ENCODE measurements around the gene BRWD1.

Gene BRWD1

GRCh38 chr21:39345440-39345839 lies 32.0 kb upstream of the BRWD1 start:
- no peak for DNase-seq (ENCODE audit: low spot score)
- peak overlapping the region in 1 of 2 donors; percentile 95 for H3K4me3 ChIP-seq (ENCODE audit: low read length in 2 of 2)
- no peak overlapping the region for H4K8ac ChIP-seq (ENCODE audit: low read depth, low read length)
- H3K9me3 ChIP-seq (replicated peaks in 1 of 2; ENCODE audit: control insufficient read depth in 2 of 2, insufficient read depth in 1 of 2, low read depth in 1 of 2, low read length in 2 of 2): no peaks in the 10 kb centered on the region
- H3K4me2 ChIP-seq (ENCODE audit: insufficient read depth, low read length, poor library complexity, severe bottlenecking): no peak overlapping the region
- H3K27ac ChIP-seq (replicated peaks; ENCODE audit: low read length): no peak overlapping the region
- H3K36me3 ChIP-seq (replicated peaks in 1 of 2; ENCODE audit: control insufficient read depth in 2 of 2, insufficient read depth in 2 of 2, low read length in 2 of 2): peaks cover 26 to 74% of the 10 kb centered on the region in 2 donors
- H2BK5ac ChIP-seq (ENCODE audit: low read length): no peak overlapping the region
- H3K23ac ChIP-seq (ENCODE audit: low read depth, low read length, poor library complexity): no peak overlapping the region
- no peak overlapping the region for H2BK120ac ChIP-seq (ENCODE audit: low read depth, low read length)
- peaks cover 4 to 20% of the 10 kb centered on the region in 2 donors for H3K4me1 ChIP-seq (ENCODE audit: control insufficient read depth in 2 of 2, insufficient read depth in 1 of 2, low read depth in 1 of 2, low read length in 2 of 2)
- H3K27me3 ChIP-seq (ENCODE audit: control insufficient read depth in 3 of 3, insufficient read depth in 3 of 3, low read depth in 1 of 3, low read length in 3 of 3): no peaks in the 10 kb centered on the region
- no peak overlapping the region for H2BK12ac ChIP-seq (ENCODE audit: low read length)
- no peaks in the 10 kb centered on the region for H3K79me1 ChIP-seq (ENCODE audit: low read depth, low read length)
- no peak overlapping the region for H2AK5ac ChIP-seq (ENCODE audit: low read depth, low read length)
- no CpG with 5 or more reads among the region's 6 CpGs for WGBS, 2 donors (ENCODE audit: extremely low coverage in 2 of 2, insufficient read length in 2 of 2, insufficient replicate concordance in 1 of 2)
- H3K4ac ChIP-seq (ENCODE audit: low read length): no peak overlapping the region
- H3K18ac ChIP-seq (ENCODE audit: low read length): no peak overlapping the region
- H3K14ac ChIP-seq (ENCODE audit: low read length): no peak overlapping the region
- no peak overlapping the region for H2BK15ac ChIP-seq (ENCODE audit: low read length)
- H2AFZ ChIP-seq (ENCODE audit: low read length): no peak overlapping the region
- no peak overlapping the region for H4K91ac ChIP-seq (ENCODE audit: low read depth, low read length, poor library complexity)
- no peak overlapping the region for H3K9ac ChIP-seq (ENCODE audit: low read depth, low read length, poor library complexity)

GRCh38 chr21:39344848-39345247 lies 31.4 kb upstream of the BRWD1 start:
- Histone ChIP-seq H2BK15ac (ENCODE audit: low read length) (no peak overlapping the region), H3K36me3 (replicated peaks in 1 of 2; ENCODE audit: control insufficient read depth in 2 of 2, insufficient read depth in 2 of 2, low read length in 2 of 2) (peaks cover 26 to 77% of the 10 kb centered on the region in 2 donors), H3K23ac (ENCODE audit: low read depth, low read length, poor library complexity) (no peak overlapping the region), H4K91ac (ENCODE audit: low read depth, low read length, poor library complexity) (no peak overlapping the region), H3K27me3 (ENCODE audit: control insufficient read depth in 3 of 3, insufficient read depth in 3 of 3, low read depth in 1 of 3, low read length in 3 of 3) (no peaks in the 10 kb centered on the region), H3K79me1 (ENCODE audit: low read depth, low read length) (no peaks in the 10 kb centered on the region), H3K4me3 (ENCODE audit: low read length in 2 of 2) (no peak overlapping the region), H3K9ac (ENCODE audit: low read depth, low read length, poor library complexity) (no peak overlapping the region), H3K27ac (replicated peaks; ENCODE audit: low read length) (no peak overlapping the region), H3K4ac (ENCODE audit: low read length) (no peak overlapping the region), H3K4me1 (ENCODE audit: control insufficient read depth in 2 of 2, insufficient read depth in 1 of 2, low read depth in 1 of 2, low read length in 2 of 2) (peaks cover 4 to 20% of the 10 kb centered on the region in 2 donors), H2BK5ac (ENCODE audit: low read length) (no peak overlapping the region), H2AFZ (ENCODE audit: low read length) (no peak overlapping the region), H2BK120ac (ENCODE audit: low read depth, low read length) (no peak overlapping the region), H3K9me3 (replicated peaks in 1 of 2; ENCODE audit: control insufficient read depth in 2 of 2, insufficient read depth in 1 of 2, low read depth in 1 of 2, low read length in 2 of 2) (no peaks in the 10 kb centered on the region), H3K18ac (ENCODE audit: low read length) (no peak overlapping the region), H4K8ac (ENCODE audit: low read depth, low read length) (no peak overlapping the region), H3K14ac (ENCODE audit: low read length) (no peak overlapping the region), H3K4me2 (ENCODE audit: insufficient read depth, low read length, poor library complexity, severe bottlenecking) (no peak overlapping the region), H2AK5ac (ENCODE audit: low read depth, low read length) (no peak overlapping the region), H2BK12ac (ENCODE audit: low read length) (no peak overlapping the region)
- WGBS, 2 donors (ENCODE audit: extremely low coverage in 2 of 2, insufficient read length in 2 of 2, insufficient replicate concordance in 1 of 2): no CpG with 5 or more reads among the region's 5 CpGs
- DNase-seq (ENCODE audit: low spot score): no peak

GRCh38 chr21:39341249-39341923 lies 28.0 kb upstream of the BRWD1 start:
- H3K36me3 ChIP-seq (replicated peaks in 1 of 2; ENCODE audit: control insufficient read depth in 2 of 2, insufficient read depth in 2 of 2, low read length in 2 of 2): peaks cover 21 to 59% of the 10 kb centered on the region in 2 donors

GRCh38 chr21:39340687-39341086 lies 27.3 kb upstream of the BRWD1 start:
- Histone ChIP-seq H4K8ac (ENCODE audit: low read depth, low read length) (no peak overlapping the region), H2BK5ac (ENCODE audit: low read length) (no peak overlapping the region), H3K4me2 (ENCODE audit: insufficient read depth, low read length, poor library complexity, severe bottlenecking) (no peak overlapping the region), H2AK5ac (ENCODE audit: low read depth, low read length) (no peak overlapping the region), H2AFZ (ENCODE audit: low read length) (no peak overlapping the region), H3K27me3 (ENCODE audit: control insufficient read depth in 3 of 3, insufficient read depth in 3 of 3, low read depth in 1 of 3, low read length in 3 of 3) (no peaks in the 10 kb centered on the region), H3K36me3 (replicated peaks in 1 of 2; ENCODE audit: control insufficient read depth in 2 of 2, insufficient read depth in 2 of 2, low read length in 2 of 2) (peaks cover 19 to 52% of the 10 kb centered on the region in 2 donors), H2BK12ac (ENCODE audit: low read length) (no peak overlapping the region), H3K9ac (ENCODE audit: low read depth, low read length, poor library complexity) (no peak overlapping the region), H3K9me3 (replicated peaks in 1 of 2; ENCODE audit: control insufficient read depth in 2 of 2, insufficient read depth in 1 of 2, low read depth in 1 of 2, low read length in 2 of 2) (no peaks in the 10 kb centered on the region), H3K23ac (ENCODE audit: low read depth, low read length, poor library complexity) (no peak overlapping the region), H3K4me1 (ENCODE audit: control insufficient read depth in 2 of 2, insufficient read depth in 1 of 2, low read depth in 1 of 2, low read length in 2 of 2) (peaks cover 2 to 5% of the 10 kb centered on the region in 2 donors), H3K4me3 (ENCODE audit: low read length in 2 of 2) (no peak overlapping the region), H3K27ac (replicated peaks; ENCODE audit: low read length) (no peak overlapping the region), H3K18ac (ENCODE audit: low read length) (no peak overlapping the region), H2BK120ac (ENCODE audit: low read depth, low read length) (no peak overlapping the region), H3K79me1 (ENCODE audit: low read depth, low read length) (no peaks in the 10 kb centered on the region), H4K91ac (ENCODE audit: low read depth, low read length, poor library complexity) (no peak overlapping the region), H3K4ac (ENCODE audit: low read length) (no peak overlapping the region), H2BK15ac (ENCODE audit: low read length) (no peak overlapping the region), H3K14ac (ENCODE audit: low read length) (no peak overlapping the region)
- no CpG with 5 or more reads among the region's 6 CpGs for WGBS, 2 donors (ENCODE audit: extremely low coverage in 2 of 2, insufficient read length in 2 of 2, insufficient replicate concordance in 1 of 2)
- DNase-seq (ENCODE audit: low spot score): no peak

More at GRCh38 chr21:39341249-39341923, 28.0 kb upstream of the BRWD1 start:
- DNase-seq (ENCODE audit: low spot score): no peak
- no peak overlapping the region for H2AFZ ChIP-seq (ENCODE audit: low read length)
- no peak overlapping the region for H3K14ac ChIP-seq (ENCODE audit: low read length)
- H2BK5ac ChIP-seq (ENCODE audit: low read length): no peak overlapping the region
- no peak overlapping the region for H2AK5ac ChIP-seq (ENCODE audit: low read depth, low read length)
- H3K4me2 ChIP-seq (ENCODE audit: insufficient read depth, low read length, poor library complexity, severe bottlenecking): no peak overlapping the region
- no peak overlapping the region for H2BK15ac ChIP-seq (ENCODE audit: low read length)
- no peak overlapping the region for H3K9ac ChIP-seq (ENCODE audit: low read depth, low read length, poor library complexity)
- no peak overlapping the region for H3K4ac ChIP-seq (ENCODE audit: low read length)
- no peaks in the 10 kb centered on the region for H3K79me1 ChIP-seq (ENCODE audit: low read depth, low read length)
- no peak overlapping the region for H2BK12ac ChIP-seq (ENCODE audit: low read length)
- no peak overlapping the region for H3K27ac ChIP-seq (replicated peaks; ENCODE audit: low read length)
- H3K27me3 ChIP-seq (ENCODE audit: control insufficient read depth in 3 of 3, insufficient read depth in 3 of 3, low read depth in 1 of 3, low read length in 3 of 3): no peaks in the 10 kb centered on the region
- no CpG with 5 or more reads among the region's 6 CpGs for WGBS, 2 donors (ENCODE audit: extremely low coverage in 2 of 2, insufficient read length in 2 of 2, insufficient replicate concordance in 1 of 2)
- no peaks in the 10 kb centered on the region for H3K9me3 ChIP-seq (replicated peaks in 1 of 2; ENCODE audit: control insufficient read depth in 2 of 2, insufficient read depth in 1 of 2, low read depth in 1 of 2, low read length in 2 of 2)
- H4K8ac ChIP-seq (ENCODE audit: low read depth, low read length): no peak overlapping the region
- H2BK120ac ChIP-seq (ENCODE audit: low read depth, low read length): no peak overlapping the region
- H4K91ac ChIP-seq (ENCODE audit: low read depth, low read length, poor library complexity): no peak overlapping the region
- H3K18ac ChIP-seq (ENCODE audit: low read length): no peak overlapping the region
- no peak overlapping the region for H3K4me3 ChIP-seq (ENCODE audit: low read length in 2 of 2)
- peaks cover 2 to 12% of the 10 kb centered on the region in 2 donors for H3K4me1 ChIP-seq (ENCODE audit: control insufficient read depth in 2 of 2, insufficient read depth in 1 of 2, low read depth in 1 of 2, low read length in 2 of 2)
- no peak overlapping the region for H3K23ac ChIP-seq (ENCODE audit: low read depth, low read length, poor library complexity)
